ENCODE measurements around the gene NENF. TPM values are rescaled to one million over a fixed set of nuclear protein-coding genes. Genes with fewer than 3 reads are reported as not detected.

The NENF gene
- total and polyA plus RNA-seq, 4 donors = 6.6 to 44.3 (median 16.0) TPM

- TF ChIP-seq REST (IDR thresholded peaks at IDR 0.05) = no peak
- TF ChIP-seq MAX (IDR thresholded peaks at IDR 0.05) = no peak
- no peak for TF ChIP-seq ATF3 (IDR thresholded peaks at IDR 0.05)
- no peak for TF ChIP-seq SP1 (IDR thresholded peaks at IDR 0.05)
- no peak for TF ChIP-seq YY1 (IDR thresholded peaks at IDR 0.05)
- no peak for TF ChIP-seq GABPA (IDR thresholded peaks at IDR 0.05 in 1 of 2, conservative IDR thresholded peaks at IDR 0.05 in 1 of 2)
- no peak for TF ChIP-seq HNF4A (conservative IDR thresholded peaks at IDR 0.05)
Measured at GRCh38 chr1:212487286-212487685, 54.6 kb downstream of the NENF start (continued).

- no peak for DNase-seq (ENCODE audit: low spot score)
- WGBS = 92% methylated on average over 7 of the region's 7 CpGs
- no peak overlapping the region for H3K4me3 ChIP-seq (ENCODE audit: low read depth in 1 of 3, low read length in 3 of 3)
- H3K27me3 ChIP-seq (ENCODE audit: control insufficient read depth in 4 of 4, insufficient read depth in 4 of 4, low read length in 3 of 4) = no peaks in the 10 kb centered on the region
- no peak for TF ChIP-seq REST (IDR thresholded peaks at IDR 0.05)
- TF ChIP-seq FOXA2 (IDR thresholded peaks at IDR 0.05) = no peak
- no peak for TF ChIP-seq CTCF (IDR thresholded peaks at IDR 0.05; ENCODE audit: low read depth, low read length, missing input control)
- no peak for TF ChIP-seq GABPA (IDR thresholded peaks at IDR 0.05 in 1 of 2, conservative IDR thresholded peaks at IDR 0.05 in 1 of 2)
- TF ChIP-seq RAD21 (IDR thresholded peaks at IDR 0.05) = no peak
- no peak for TF ChIP-seq ZBTB33 (IDR thresholded peaks at IDR 0.05)
- TF ChIP-seq ATF3 (IDR thresholded peaks at IDR 0.05) = no peak
- TF ChIP-seq MAX (IDR thresholded peaks at IDR 0.05) = no peak
- no peak for TF ChIP-seq FOXA1 (IDR thresholded peaks at IDR 0.05)
- TF ChIP-seq HNF4G (IDR thresholded peaks at IDR 0.05) = no peak
- no peak for TF ChIP-seq SP1 (IDR thresholded peaks at IDR 0.05)
- TF ChIP-seq HNF4A (conservative IDR thresholded peaks at IDR 0.05) = no peak
- TF ChIP-seq TAF1 (conservative IDR thresholded peaks at IDR 0.05) = no peak
- no peak for TF ChIP-seq JUND (IDR thresholded peaks at IDR 0.05)
- TF ChIP-seq YY1 (IDR thresholded peaks at IDR 0.05) = no peak
- no peak for TF ChIP-seq NR2F2 (IDR thresholded peaks at IDR 0.05)
- H3K9ac ChIP-seq (ENCODE audit: low read depth in 1 of 2, low read length in 2 of 2) = no peak overlapping the region
- H3K36me3 ChIP-seq (ENCODE audit: control insufficient read depth in 4 of 4, insufficient read depth in 3 of 4, low read depth in 1 of 4, low read length in 3 of 4) = no peaks in the 10 kb centered on the region
- no peaks in the 10 kb centered on the region for H3K9me3 ChIP-seq (ENCODE audit: control insufficient read depth in 4 of 4, low read length in 3 of 4)
- no peaks in the 10 kb centered on the region for H3K4me1 ChIP-seq (ENCODE audit: control insufficient read depth in 4 of 4, insufficient read depth in 4 of 4, low read length in 3 of 4)
- no peak overlapping the region for H3K27ac ChIP-seq (ENCODE audit: low read depth in 1 of 2, low read length in 2 of 2)
Measured at GRCh38 chr1:212487774-212488435, 55.2 kb downstream of the NENF start.
